ENCODE results near the gene ZNF850.

Gene ZNF850

DNA sequence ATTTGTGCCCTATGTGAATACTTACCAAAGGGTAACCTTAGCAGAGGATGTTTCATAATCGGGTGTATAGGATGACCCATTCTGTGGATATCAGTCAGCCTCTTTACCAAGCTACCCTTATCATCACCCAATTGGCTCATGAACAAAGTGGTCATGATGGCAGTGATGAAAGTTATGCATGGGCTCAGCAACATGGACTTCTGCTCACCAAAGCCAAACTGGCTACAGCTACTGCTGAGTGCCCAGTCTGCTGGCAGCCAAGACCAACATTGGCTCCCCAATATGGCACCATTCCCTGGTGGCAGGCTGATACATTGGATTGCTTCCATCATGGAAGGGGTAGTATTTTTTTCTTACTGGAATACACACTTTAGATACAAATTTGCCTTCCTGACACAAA lies 100.2 kb downstream of the ZNF850 start:
- TF ChIP-seq, protein P1, sequence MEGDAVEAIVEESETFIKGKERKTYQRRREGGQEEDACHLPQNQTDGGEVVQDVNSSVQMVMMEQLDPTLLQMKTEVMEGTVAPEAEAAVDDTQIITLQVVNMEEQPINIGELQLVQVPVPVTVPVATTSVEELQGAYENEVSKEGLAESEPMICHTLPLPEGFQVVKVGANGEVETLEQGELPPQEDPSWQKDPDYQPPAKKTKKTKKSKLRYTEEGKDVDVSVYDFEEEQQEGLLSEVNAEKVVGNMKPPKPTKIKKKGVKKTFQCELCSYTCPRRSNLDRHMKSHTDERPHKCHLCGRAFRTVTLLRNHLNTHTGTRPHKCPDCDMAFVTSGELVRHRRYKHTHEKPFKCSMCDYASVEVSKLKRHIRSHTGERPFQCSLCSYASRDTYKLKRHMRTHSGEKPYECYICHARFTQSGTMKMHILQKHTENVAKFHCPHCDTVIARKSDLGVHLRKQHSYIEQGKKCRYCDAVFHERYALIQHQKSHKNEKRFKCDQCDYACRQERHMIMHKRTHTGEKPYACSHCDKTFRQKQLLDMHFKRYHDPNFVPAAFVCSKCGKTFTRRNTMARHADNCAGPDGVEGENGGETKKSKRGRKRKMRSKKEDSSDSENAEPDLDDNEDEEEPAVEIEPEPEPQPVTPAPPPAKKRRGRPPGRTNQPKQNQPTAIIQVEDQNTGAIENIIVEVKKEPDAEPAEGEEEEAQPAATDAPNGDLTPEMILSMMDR (conservative IDR thresholded peaks at IDR 0.05; ENCODE audit: low read depth, low read length) = no peak
- H3K4me3 ChIP-seq (ENCODE audit: low read depth, low read length) = no peak overlapping the region
- no peak for DNase-seq (ENCODE audit: low read depth)

DNA sequence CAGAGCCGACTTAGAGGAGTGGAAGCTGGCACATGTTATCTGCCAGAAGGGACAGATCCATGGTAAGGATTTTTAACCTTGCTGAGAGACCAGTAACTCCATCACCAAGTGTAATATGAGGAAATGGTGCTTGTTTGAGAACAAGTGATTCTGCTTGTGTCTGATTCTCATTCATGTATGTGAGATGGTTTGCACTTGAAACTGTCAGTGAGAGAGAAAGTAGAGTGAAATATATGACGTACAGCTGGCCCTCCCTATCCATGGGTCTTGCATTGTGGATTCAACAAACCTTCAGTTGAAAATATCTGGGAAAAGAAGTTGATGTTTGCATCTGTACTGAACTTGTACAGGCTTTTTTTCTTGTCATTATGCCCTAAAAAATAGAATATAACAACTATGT lies 104.0 kb downstream of the ZNF850 start:
- H3K4me3 ChIP-seq (ENCODE audit: low read depth, low read length) = no peak overlapping the region
- TF ChIP-seq, protein P1 (conservative IDR thresholded peaks at IDR 0.05; ENCODE audit: low read depth, low read length) = no peak
- no peak for DNase-seq (ENCODE audit: low read depth)

DNA sequence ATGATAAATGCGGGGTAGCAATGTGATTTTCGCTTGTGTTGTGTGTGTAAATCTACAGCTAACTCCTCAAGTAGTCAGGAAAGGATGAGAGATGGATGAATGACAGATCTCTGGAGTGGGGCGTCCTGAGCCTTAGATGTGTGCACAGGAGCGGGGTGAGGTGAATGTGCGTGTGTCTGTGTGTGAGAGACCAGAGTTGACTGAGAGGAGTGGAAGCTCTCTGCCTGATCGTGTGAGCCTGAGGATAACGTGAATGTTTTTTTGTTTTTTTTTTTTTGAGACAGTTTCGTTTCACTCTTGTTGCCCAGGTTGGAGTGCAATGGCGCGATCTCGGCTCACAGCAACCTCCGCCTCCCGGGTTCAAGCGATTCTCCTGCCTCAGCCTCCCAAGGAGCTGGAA lies 106.8 kb downstream of the ZNF850 start:
- TF ChIP-seq, protein P1 (conservative IDR thresholded peaks at IDR 0.05; ENCODE audit: low read depth, low read length) = no peak
- peak overlapping the region; percentile 73 for H3K4me3 ChIP-seq (ENCODE audit: low read depth, low read length)
- DNase-seq (ENCODE audit: low read depth) = no peak
